Measurements from ENCODE around the gene ENOX1.

Gene ENOX1

GRCh38 chr13:43239275-43239840, 547.4 kb downstream of the ENOX1 start:
- Histone ChIP-seq H3K4me1 (ENCODE audit: control insufficient read depth, insufficient read depth, low read depth, low read length) (no peaks in the 10 kb centered on the region), H3K23ac (ENCODE audit: low read length in 2 of 2) (no peak overlapping the region), H3K9me3 (ENCODE audit: control insufficient read depth, low read length) (no peaks in the 10 kb centered on the region), H3K36me3 (ENCODE audit: control insufficient read depth in 1 of 2, insufficient read depth in 2 of 2, low read depth in 1 of 2, low read length in 2 of 2) (peaks cover 0 to 6% of the 10 kb centered on the region in 2 experiments), H3K18ac (ENCODE audit: low read depth in 1 of 2, low read length in 2 of 2) (no peak overlapping the region), H3K14ac (ENCODE audit: low read length in 2 of 2) (no peak overlapping the region), H3K4me3 (ENCODE audit: insufficient read depth in 1 of 2, low read depth in 1 of 2, low read length in 2 of 2) (no peak overlapping the region), H3K4me2 (ENCODE audit: low read length, poor library complexity, severe bottlenecking) (no peak overlapping the region), H2AK5ac (ENCODE audit: low read length, severe bottlenecking) (no peak overlapping the region), H2AFZ (ENCODE audit: low read depth, low read length) (no peak overlapping the region), H3K9ac (ENCODE audit: low read length) (no peak overlapping the region), H2BK15ac (ENCODE audit: low read depth, poor library complexity, severe bottlenecking) (no peak overlapping the region), H3K4ac (ENCODE audit: low read depth in 1 of 2, low read length in 2 of 2) (no peak overlapping the region), H2BK120ac (ENCODE audit: low read depth, low read length) (no peak overlapping the region), H3K27me3 (ENCODE audit: control insufficient read depth in 1 of 2, insufficient read depth in 1 of 2, low read length in 2 of 2) (no peaks in the 10 kb centered on the region), H2BK5ac (ENCODE audit: low read depth, low read length, poor library complexity, severe bottlenecking) (no peak overlapping the region), H4K91ac (ENCODE audit: low read length) (no peak overlapping the region), H3K79me1 (replicated peaks; ENCODE audit: low read length, poor library complexity, severe bottlenecking) (no peaks in the 10 kb centered on the region), H2BK12ac (ENCODE audit: low read length in 2 of 2) (no peak overlapping the region), H3K27ac (ENCODE audit: low read length, poor library complexity, severe bottlenecking) (no peak overlapping the region), H4K8ac (ENCODE audit: low read length) (no peak overlapping the region)
- no peak for DNase-seq

GRCh38 chr13:43238341-43239083, 548.3 kb downstream of the ENOX1 start:
- Histone ChIP-seq H2BK15ac (ENCODE audit: low read depth, poor library complexity, severe bottlenecking) (no peak overlapping the region), H3K4me1 (ENCODE audit: control insufficient read depth, insufficient read depth, low read depth, low read length) (no peaks in the 10 kb centered on the region), H2BK5ac (ENCODE audit: low read depth, low read length, poor library complexity, severe bottlenecking) (no peak overlapping the region), H4K8ac (ENCODE audit: low read length) (no peak overlapping the region), H3K79me1 (replicated peaks; ENCODE audit: low read length, poor library complexity, severe bottlenecking) (no peaks in the 10 kb centered on the region), H2BK12ac (ENCODE audit: low read length in 2 of 2) (no peak overlapping the region), H2AFZ (ENCODE audit: low read depth, low read length) (no peak overlapping the region), H4K91ac (ENCODE audit: low read length) (no peak overlapping the region), H3K4ac (ENCODE audit: low read depth in 1 of 2, low read length in 2 of 2) (no peak overlapping the region), H2AK5ac (ENCODE audit: low read length, severe bottlenecking) (no peak overlapping the region), H3K14ac (ENCODE audit: low read length in 2 of 2) (no peak overlapping the region), H3K9ac (ENCODE audit: low read length) (no peak overlapping the region), H3K27ac (ENCODE audit: low read length, poor library complexity, severe bottlenecking) (no peak overlapping the region), H3K9me3 (ENCODE audit: control insufficient read depth, low read length) (no peaks in the 10 kb centered on the region), H2BK120ac (ENCODE audit: low read depth, low read length) (no peak overlapping the region), H3K4me3 (ENCODE audit: insufficient read depth in 1 of 2, low read depth in 1 of 2, low read length in 2 of 2) (no peak overlapping the region), H3K27me3 (ENCODE audit: control insufficient read depth in 1 of 2, insufficient read depth in 1 of 2, low read length in 2 of 2) (no peaks in the 10 kb centered on the region), H3K4me2 (ENCODE audit: low read length, poor library complexity, severe bottlenecking) (no peak overlapping the region), H3K18ac (ENCODE audit: low read depth in 1 of 2, low read length in 2 of 2) (no peak overlapping the region), H3K36me3 (ENCODE audit: control insufficient read depth in 1 of 2, insufficient read depth in 2 of 2, low read depth in 1 of 2, low read length in 2 of 2) (peaks cover 0 to 6% of the 10 kb centered on the region in 2 experiments), H3K23ac (ENCODE audit: low read length in 2 of 2) (no peak overlapping the region)
- DNase-seq, result no peak
- WGBS, result 100% methylated on average over 2 of the region's 2 CpGs

DNA sequence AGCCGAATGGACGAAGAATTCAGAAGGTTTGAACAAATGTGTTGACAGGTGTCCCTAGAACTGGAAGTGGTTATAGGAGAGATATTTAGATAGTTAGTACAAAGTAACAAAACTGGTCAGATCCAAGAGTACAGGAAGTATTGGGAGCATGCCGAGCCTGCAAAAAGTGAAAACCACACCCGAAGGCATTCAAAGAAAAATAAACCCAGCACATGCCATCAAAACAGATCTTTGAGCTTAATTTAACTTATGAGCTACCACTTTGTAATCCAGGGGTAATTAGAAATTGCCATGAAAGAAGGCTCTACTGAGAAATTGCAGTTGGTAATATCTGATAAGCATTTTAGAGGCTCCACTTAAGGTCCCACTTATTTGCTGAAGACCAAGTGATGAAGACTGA, 549.2 kb downstream of the ENOX1 start:
- H4K8ac ChIP-seq (ENCODE audit: low read length), result no peak overlapping the region
- no peak overlapping the region for H2AK5ac ChIP-seq (ENCODE audit: low read length, severe bottlenecking)
- H3K4me3 ChIP-seq (ENCODE audit: insufficient read depth in 1 of 2, low read depth in 1 of 2, low read length in 2 of 2), result no peak overlapping the region
- no peaks in the 10 kb centered on the region for H3K79me1 ChIP-seq (replicated peaks; ENCODE audit: low read length, poor library complexity, severe bottlenecking)
- no peak overlapping the region for H3K4ac ChIP-seq (ENCODE audit: low read depth in 1 of 2, low read length in 2 of 2)
- no peak overlapping the region for H2AFZ ChIP-seq (ENCODE audit: low read depth, low read length)
- peaks cover 0 to 6% of the 10 kb centered on the region in 2 experiments for H3K36me3 ChIP-seq (ENCODE audit: control insufficient read depth in 1 of 2, insufficient read depth in 2 of 2, low read depth in 1 of 2, low read length in 2 of 2)
- H3K18ac ChIP-seq (ENCODE audit: low read depth in 1 of 2, low read length in 2 of 2), result no peak overlapping the region
- no peak overlapping the region for H2BK120ac ChIP-seq (ENCODE audit: low read depth, low read length)
- 79% methylated on average over 4 of the region's 4 CpGs for WGBS
- H2BK5ac ChIP-seq (ENCODE audit: low read depth, low read length, poor library complexity, severe bottlenecking), result no peak overlapping the region
- no peak overlapping the region for H3K27ac ChIP-seq (ENCODE audit: low read length, poor library complexity, severe bottlenecking)
- no peak overlapping the region for H2BK15ac ChIP-seq (ENCODE audit: low read depth, poor library complexity, severe bottlenecking)
- H4K91ac ChIP-seq (ENCODE audit: low read length), result no peak overlapping the region
- DNase-seq, result no peak
- H3K27me3 ChIP-seq (ENCODE audit: control insufficient read depth in 1 of 2, insufficient read depth in 1 of 2, low read length in 2 of 2), result no peaks in the 10 kb centered on the region
- no peak overlapping the region for H3K23ac ChIP-seq (ENCODE audit: low read length in 2 of 2)
- H3K14ac ChIP-seq (ENCODE audit: low read length in 2 of 2), result no peak overlapping the region
- H2BK12ac ChIP-seq (ENCODE audit: low read length in 2 of 2), result no peak overlapping the region
- H3K4me1 ChIP-seq (ENCODE audit: control insufficient read depth, insufficient read depth, low read depth, low read length), result no peaks in the 10 kb centered on the region
- H3K4me2 ChIP-seq (ENCODE audit: low read length, poor library complexity, severe bottlenecking), result no peak overlapping the region
- H3K9me3 ChIP-seq (ENCODE audit: control insufficient read depth, low read length), result no peaks in the 10 kb centered on the region
- no peak overlapping the region for H3K9ac ChIP-seq (ENCODE audit: low read length)

GRCh38 chr13:43235028-43235427, 551.7 kb downstream of the ENOX1 start:
- Histone ChIP-seq H3K4me2 (ENCODE audit: low read length, poor library complexity, severe bottlenecking) (no peak overlapping the region), H2BK15ac (ENCODE audit: low read depth, poor library complexity, severe bottlenecking) (no peak overlapping the region), H3K4me1 (ENCODE audit: control insufficient read depth, insufficient read depth, low read depth, low read length) (no peaks in the 10 kb centered on the region), H2BK12ac (ENCODE audit: low read length in 2 of 2) (no peak overlapping the region), H3K79me1 (replicated peaks; ENCODE audit: low read length, poor library complexity, severe bottlenecking) (no peaks in the 10 kb centered on the region), H2AK5ac (ENCODE audit: low read length, severe bottlenecking) (no peak overlapping the region), H2BK5ac (ENCODE audit: low read depth, low read length, poor library complexity, severe bottlenecking) (no peak overlapping the region), H3K9me3 (ENCODE audit: control insufficient read depth, low read length) (no peaks in the 10 kb centered on the region), H4K91ac (ENCODE audit: low read length) (no peak overlapping the region), H3K4ac (ENCODE audit: low read depth in 1 of 2, low read length in 2 of 2) (no peak overlapping the region), H2AFZ (ENCODE audit: low read depth, low read length) (no peak overlapping the region), H3K9ac (ENCODE audit: low read length) (no peak overlapping the region), H2BK120ac (ENCODE audit: low read depth, low read length) (no peak overlapping the region), H3K23ac (ENCODE audit: low read length in 2 of 2) (no peak overlapping the region), H3K18ac (ENCODE audit: low read depth in 1 of 2, low read length in 2 of 2) (no peak overlapping the region), H3K27me3 (ENCODE audit: control insufficient read depth in 1 of 2, insufficient read depth in 1 of 2, low read length in 2 of 2) (no peaks in the 10 kb centered on the region), H3K27ac (ENCODE audit: low read length, poor library complexity, severe bottlenecking) (no peak overlapping the region), H3K36me3 (ENCODE audit: control insufficient read depth in 1 of 2, insufficient read depth in 2 of 2, low read depth in 1 of 2, low read length in 2 of 2) (peaks cover 0 to 6% of the 10 kb centered on the region in 2 experiments), H3K14ac (ENCODE audit: low read length in 2 of 2) (no peak overlapping the region), H4K8ac (ENCODE audit: low read length) (no peak overlapping the region), H3K4me3 (ENCODE audit: insufficient read depth in 1 of 2, low read depth in 1 of 2, low read length in 2 of 2) (no peak overlapping the region)
- DNase-seq, result no peak
- no CpG with 5 or more reads among the region's 1 CpG for WGBS

All from mesenchymal stem cell (in vitro differentiated cells and primary cell).